Spinal cord (tissue), 10 donors: ENCODE measurements around the gene MPHOSPH10. TPM values are rescaled to one million over a fixed set of nuclear protein-coding genes. Genes with fewer than 3 reads are reported as not detected.
"Not testable (repeated sequence)": the region's sequence is repeated elsewhere in the genome, so short reads cannot be mapped to it uniquely, and the experiment has no call there.

ENCODE experiments used
- DNase-seq, 6 donors: peaks; one replicate each; pipeline versions ENCODE4 v3.0.0 to v3.0.0-alpha.2; 2013 to 2015; ENCODE audit warnings: low spot score in 6 of 6, low read depth in 4 of 6
- H3K27ac ChIP-seq: one replicate; pipeline ENCODE4 v1.5.1; 2013; ENCODE audit warnings: low read depth, low read length, control low read depth
- H3K27me3 ChIP-seq: one replicate; pipeline ENCODE4 v1.6.1; 2013; ENCODE audit warnings: low read length; ENCODE audit not compliant: control insufficient read depth, insufficient read depth
- H3K36me3 ChIP-seq: one replicate; pipeline ENCODE4 v1.6.1; 2013; ENCODE audit warnings: low read length; ENCODE audit not compliant: control insufficient read depth, insufficient read depth
- H3K4me1 ChIP-seq: one replicate; pipeline ENCODE4 v1.6.1; 2013; ENCODE audit warnings: low read length; ENCODE audit not compliant: control insufficient read depth, insufficient read depth
- H3K4me3 ChIP-seq: one replicate; pipeline ENCODE4 v1.5.1; 2013; ENCODE audit warnings: low read depth, low read length, control low read depth
- H3K9me3 ChIP-seq: one replicate; pipeline ENCODE4 v1.6.1; 2013; ENCODE audit warnings: low read length; ENCODE audit not compliant: control insufficient read depth, insufficient read depth
- WGBS: methylation state at CpG from one replicate; pipeline ENCODE4 v1.1.5; 2013; ENCODE audit warnings: missing lambda C conversion rate; ENCODE audit not compliant: insufficient coverage; 5-methylcytosine and 5-hydroxymethylcytosine counted together
- long read RNA-seq, 4 donors: transcript quantifications; one replicate each; lab custom pipeline, GENCODE V29; 2026
- polyA plus RNA-seq, 2 donors: library from polyadenylated mRNA; unstranded; fragments of 120-200 nt; gene quantifications; one replicate each; pipeline ENCODE4 v1.2.1, GENCODE V29; 2013; ENCODE audit not compliant: insufficient read length in 2 of 2
- total RNA-seq, 2 donors: library from RNA; depleted of rRNA in 1 of 2; stranded (reverse); fragments of 120-200 nt in 1 of 2; fragments of >200 nt in 1 of 2; gene quantifications; one replicate each; pipeline versions ENCODE4 v1.2.3 to v1.2.4, GENCODE V29; 2013 to 2014
- donor health status: healthy.

The MPHOSPH10 gene, protein sequence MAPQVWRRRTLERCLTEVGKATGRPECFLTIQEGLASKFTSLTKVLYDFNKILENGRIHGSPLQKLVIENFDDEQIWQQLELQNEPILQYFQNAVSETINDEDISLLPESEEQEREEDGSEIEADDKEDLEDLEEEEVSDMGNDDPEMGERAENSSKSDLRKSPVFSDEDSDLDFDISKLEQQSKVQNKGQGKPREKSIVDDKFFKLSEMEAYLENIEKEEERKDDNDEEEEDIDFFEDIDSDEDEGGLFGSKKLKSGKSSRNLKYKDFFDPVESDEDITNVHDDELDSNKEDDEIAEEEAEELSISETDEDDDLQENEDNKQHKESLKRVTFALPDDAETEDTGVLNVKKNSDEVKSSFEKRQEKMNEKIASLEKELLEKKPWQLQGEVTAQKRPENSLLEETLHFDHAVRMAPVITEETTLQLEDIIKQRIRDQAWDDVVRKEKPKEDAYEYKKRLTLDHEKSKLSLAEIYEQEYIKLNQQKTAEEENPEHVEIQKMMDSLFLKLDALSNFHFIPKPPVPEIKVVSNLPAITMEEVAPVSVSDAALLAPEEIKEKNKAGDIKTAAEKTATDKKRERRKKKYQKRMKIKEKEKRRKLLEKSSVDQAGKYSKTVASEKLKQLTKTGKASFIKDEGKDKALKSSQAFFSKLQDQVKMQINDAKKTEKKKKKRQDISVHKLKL
- 10 to 100 TPM; 19.5 to 22.5 TPM for total RNA-seq
- polyA plus RNA-seq = 10 to 100 TPM; 33.9 to 37.7 TPM
- long read RNA-seq, donor 1, transcript MPHOSPH10-204 (2 exons, 1,584 nt) = major isoform, 5 of 10 reads
- long read RNA-seq, donor 1, partial matches to known transcripts = 0 of 10 reads
- long read RNA-seq, donor 1, other reads (novel, unspliced or antisense) = 0 of 10 reads
- long read RNA-seq, donor 2, partial matches to known transcripts = 0 of 2 reads
- long read RNA-seq, donor 2, other reads (novel, unspliced or antisense) = 0 of 2 reads
- long read RNA-seq, donor 3, partial matches to known transcripts = 0 of 4 reads
- long read RNA-seq, donor 3, other reads (novel, unspliced or antisense) = 0 of 4 reads
- long read RNA-seq, donor 4, partial matches to known transcripts = 0 of 8 reads
- long read RNA-seq, donor 4, other reads (novel, unspliced or antisense) = 0 of 8 reads

DNA sequence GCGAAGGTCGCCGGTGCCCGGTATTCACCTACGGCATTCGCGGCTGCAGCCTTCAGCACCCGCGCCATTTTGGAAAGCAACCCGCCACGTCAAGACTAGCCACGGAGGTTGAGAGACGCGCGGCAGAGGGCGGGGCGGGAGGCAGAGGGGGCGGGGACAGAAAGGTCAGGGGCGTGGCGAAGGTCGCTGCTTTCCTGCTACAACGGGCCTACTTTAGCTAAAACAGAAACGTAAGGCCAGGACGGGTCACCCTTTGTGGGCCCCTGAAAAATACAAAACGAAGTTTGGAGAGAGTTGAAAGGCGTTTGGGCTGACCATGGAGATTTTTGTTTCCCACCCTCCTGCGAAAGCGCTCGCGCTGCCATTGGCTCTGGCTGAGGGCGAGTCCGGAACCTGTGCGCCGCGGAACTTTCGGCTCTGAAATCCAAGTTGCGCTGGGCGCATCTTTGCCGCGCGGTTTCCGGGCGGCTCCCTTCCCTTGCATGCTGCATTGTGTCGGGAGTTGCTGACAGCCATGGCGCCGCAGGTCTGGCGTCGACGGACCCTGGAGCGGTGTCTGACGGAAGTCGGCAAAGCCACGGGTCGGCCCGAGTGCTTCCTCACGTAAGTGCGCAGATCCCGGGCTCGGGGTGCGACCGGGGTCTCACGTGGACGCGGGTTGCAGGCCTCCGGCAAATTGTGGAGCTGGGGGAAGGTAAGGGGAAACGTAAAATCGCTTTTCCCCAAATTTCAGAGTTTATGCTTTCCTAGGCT is at the start of gene MPHOSPH10, which contains the start of gene MCEE:
Gene MPHOSPH10 (plus strand): TSS at position 483 of the 753 bp plus-strand sequence. CDS start 32 bp downstream, at position 515.
Gene MCEE (minus strand): TSS at position 78 of the 753 bp plus-strand sequence. CDS start 10 bp downstream, at position 68.
- Histone ChIP-seq H3K27ac (peak within 1 kb of the TSS; percentile 98), H3K36me3 (peaks cover 7% of the 10 kb centered on the region), H3K4me3 (peak within 1 kb of the TSS; percentile 98), H3K27me3 (no peaks in the 10 kb centered on the region), H3K9me3 (no peaks in the 10 kb centered on the region), H3K4me1 (peaks cover 9% of the 10 kb centered on the region)
- WGBS = under 1% methylated on average over 56 of the region's 67 CpGs
- peak; percentile 78 to 97 (median 88) for DNase-seq

GRCh38 chr2:71082402-71083252 is 47.8 kb upstream of the MPHOSPH10 start:
- H3K36me3 ChIP-seq = peaks cover 13% of the 10 kb centered on the region
- H3K4me3 ChIP-seq = no peak overlapping the region
- H3K4me1 ChIP-seq = no peaks in the 10 kb centered on the region
- H3K9me3 ChIP-seq = no peaks in the 10 kb centered on the region
- no peak for DNase-seq
- 80% methylated on average over 1 of the region's 5 CpGs for WGBS
- no peaks in the 10 kb centered on the region for H3K27me3 ChIP-seq
- no peak overlapping the region for H3K27ac ChIP-seq

DNA sequence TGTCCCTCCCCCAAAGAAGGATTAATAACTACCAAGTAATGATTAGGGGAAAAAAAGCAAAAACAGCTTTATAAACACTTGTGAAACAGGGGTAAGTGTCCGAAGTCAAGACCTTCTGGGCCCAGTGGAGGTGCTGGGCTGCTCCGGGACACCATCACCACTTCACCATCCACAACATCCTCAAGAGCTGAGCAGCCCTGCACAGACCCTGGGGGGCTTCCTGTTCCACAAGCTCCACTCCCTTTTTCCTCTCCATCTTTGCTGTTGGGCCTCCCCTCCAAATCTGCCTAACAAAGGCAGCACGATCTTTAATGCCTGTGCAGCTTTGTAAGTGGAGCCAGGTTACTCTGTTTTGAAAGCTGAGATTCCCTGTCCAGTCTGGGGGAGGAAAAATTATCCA is 47.1 kb upstream of the MPHOSPH10 start:
- H3K4me1 ChIP-seq, DNase-seq, H3K4me3 ChIP-seq, H3K36me3 ChIP-seq, H3K27ac ChIP-seq, H3K27me3 ChIP-seq, H3K9me3 ChIP-seq: not testable (repeated sequence)
- no CpG with 5 or more reads among the region's 3 CpGs for WGBS

GRCh38 chr2:71083752-71084312 is 46.6 kb upstream of the MPHOSPH10 start:
- WGBS = 94% methylated on average over 10 of the region's 13 CpGs
- not testable (repeated sequence) for DNase-seq, H3K36me3 ChIP-seq, H3K4me1 ChIP-seq, H3K27me3 ChIP-seq, H3K27ac ChIP-seq, H3K9me3 ChIP-seq, H3K4me3 ChIP-seq

- not testable (repeated sequence) for H3K27ac ChIP-seq, H3K4me1 ChIP-seq, DNase-seq, H3K4me3 ChIP-seq, H3K36me3 ChIP-seq, H3K9me3 ChIP-seq, H3K27me3 ChIP-seq
- WGBS = no CpG with 5 or more reads among the region's 9 CpGs
Observed at GRCh38 chr2:71085325-71086003, 45.0 kb upstream of the MPHOSPH10 start.

DNA sequence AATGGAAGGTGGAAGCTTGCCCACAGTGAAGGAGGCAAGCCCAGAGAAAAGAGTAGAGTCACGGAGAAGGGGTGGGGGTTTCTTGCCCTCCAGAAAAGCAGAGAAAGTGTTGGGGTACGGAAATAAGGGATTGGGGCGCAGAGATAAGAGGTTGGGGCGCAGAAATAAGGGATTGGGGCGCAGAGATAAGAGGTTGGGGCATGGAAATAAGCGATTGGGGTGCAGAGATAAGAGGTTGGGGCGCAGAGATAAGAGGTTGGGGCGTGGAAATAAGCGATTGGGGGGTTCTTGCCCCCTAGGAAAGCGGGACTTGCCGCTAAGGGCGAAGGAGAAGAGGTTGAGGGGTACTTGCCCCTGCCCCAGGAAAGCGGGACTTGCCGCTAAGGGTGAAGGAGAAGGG is 41.0 kb upstream of the MPHOSPH10 start:
- H3K4me1 ChIP-seq, DNase-seq, H3K4me3 ChIP-seq, H3K27ac ChIP-seq, H3K36me3 ChIP-seq, H3K27me3 ChIP-seq, H3K9me3 ChIP-seq: not testable (repeated sequence)
- WGBS = 88% methylated on average over 13 of the region's 14 CpGs

- WGBS = 73% methylated on average over 6 of the region's 9 CpGs
Observed at GRCh38 chr2:71091808-71092207, 38.6 kb upstream of the MPHOSPH10 start.

More at GRCh38 chr2:71091808-71092207, 38.6 kb upstream of the MPHOSPH10 start:
- H3K36me3 ChIP-seq, H3K27ac ChIP-seq, H3K4me1 ChIP-seq, H3K4me3 ChIP-seq, DNase-seq, H3K9me3 ChIP-seq, H3K27me3 ChIP-seq: not testable (repeated sequence)
